Breast epithelium (tissue), 4 donors: ENCODE results near the gene COMMD7. TPM values are rescaled to one million over a fixed set of nuclear protein-coding genes. Genes with fewer than 3 reads are reported as not detected.

ENCODE experiments used
- DNase-seq, 2 donors: peaks; one replicate each; pipeline ENCODE4 v3.0.0-alpha.2; 2019; ENCODE audit warnings: low spot score in 2 of 2
- H3K27ac ChIP-seq, 2 donors: fragments of 200-600 bp; sonication (generic) in 1 of 2; one replicate each; pipeline ENCODE4 v1.5.1; 2016 to 2019; ENCODE audit warnings: mild to moderate bottlenecking in 1 of 2
- H3K27me3 ChIP-seq, 2 donors: fragments of 200-600 bp; sonication (generic) in 1 of 2; one replicate each; pipeline versions ENCODE4 v1.5.1 to v1.6.0; 2017 to 2019; ENCODE audit warnings: control low read depth in 1 of 2, mild to moderate bottlenecking in 1 of 2
- H3K36me3 ChIP-seq: fragments of 200-600 bp; one replicate; pipeline ENCODE4 v1.5.1; 2019
- H3K4me1 ChIP-seq, 2 donors: fragments of 200-600 bp; sonication (generic); one replicate each; pipeline ENCODE4 v1.5.1; 2016 to 2019; ENCODE audit warnings: control low read depth in 1 of 2
- H3K4me3 ChIP-seq, 3 donors: fragments of 200-600 bp; sonication (generic); 1 replicate in 2 of 3; 2 replicates in 1 of 3; pipeline ENCODE4 v1.5.1; 2016 to 2019; ENCODE audit warnings: mild to moderate bottlenecking in 3 of 3, moderate library complexity in 2 of 3
- H3K9me3 ChIP-seq, 2 donors: fragments of 200-600 bp; sonication (generic) in 1 of 2; one replicate each; pipeline ENCODE4 v1.5.1; 2016 to 2019; ENCODE audit warnings: control low read depth in 1 of 2
- CTCF ChIP-seq, 3 donors: fragments of 450-650 bp; IDR thresholded peaks; one replicate each; pipeline ENCODE4 v1.5.1; 2016 to 2017; ENCODE audit warnings: antibody characterized with exemption in 3 of 3, mild to moderate bottlenecking in 3 of 3, moderate library complexity in 3 of 3
- POLR2A ChIP-seq: fragments of 450-650 bp; IDR thresholded peaks from one replicate; pipeline ENCODE4 v1.6.1; 2016; ENCODE audit warnings: antibody characterized with exemption, mild to moderate bottlenecking, moderate library complexity
- POLR2AphosphoS5 ChIP-seq, 3 donors: sonication (generic); formaldehyde crosslinking; IDR thresholded peaks; one replicate each; pipeline ENCODE4 v1.6.1; 2017; ENCODE audit warnings: antibody characterized with exemption in 3 of 3
- intact Hi-C: fragments of 100-400 bp; cut with DNase I; formaldehyde crosslinking; loops from one replicate; pipeline ENCODE4 v1.15.1; 2023; ENCODE audit warnings: low total_unique reads
- total RNA-seq, 3 donors: library from RNA; depleted of rRNA; stranded (reverse); fragments of >200 nt; gene quantifications; one replicate each; pipeline ENCODE4 v1.1.0, GENCODE V29; 2016

The COMMD7 gene
- total RNA-seq, 3 donors from 2014 or later, result 22.7 to 30.9 (median 24.3) TPM

GRCh38 chr20:32682508-32682987 is 60.7 kb downstream of the COMMD7 start:
- DNase-seq, result no peak
- intact Hi-C loops, result no loop called here
- H3K9me3 ChIP-seq, result no peaks in the 10 kb centered on the region
- H3K36me3 ChIP-seq, result no peaks in the 10 kb centered on the region
- H3K4me1 ChIP-seq, result peaks cover 0 to 9% of the 10 kb centered on the region in 2 donors
- H3K27ac ChIP-seq, result no peak overlapping the region
- no peak for TF ChIP-seq POLR2AphosphoS5 (IDR thresholded peaks at IDR 0.05)
- no peak for TF ChIP-seq CTCF (IDR thresholded peaks at IDR 0.05)
- no peak for TF ChIP-seq POLR2A
- no peak overlapping the region for H3K4me3 ChIP-seq
- no peaks in the 10 kb centered on the region for H3K27me3 ChIP-seq

- peak in 1 of 2 donors; percentile 56 for DNase-seq
These were observed 61.8 kb downstream of the COMMD7 start for GRCh38 chr20:32681175-32682084.

GRCh38 chr20:32680544-32681174 is 62.6 kb downstream of the COMMD7 start:
- no peak for DNase-seq
- Histone ChIP-seq H3K4me3 (no peak overlapping the region), H3K4me1 (peaks cover 0 to 9% of the 10 kb centered on the region in 2 donors), H3K9me3 (no peaks in the 10 kb centered on the region), H3K27ac (peak overlapping the region; percentile 10 to 48), H3K27me3 (no peaks in the 10 kb centered on the region), H3K36me3 (no peaks in the 10 kb centered on the region)
- intact Hi-C loops, result no loop called here
- TF ChIP-seq POLR2A, result no peak
- TF ChIP-seq CTCF (IDR thresholded peaks at IDR 0.05), result no peak
- no peak for TF ChIP-seq POLR2AphosphoS5 (IDR thresholded peaks at IDR 0.05)

More at GRCh38 chr20:32681175-32682084, 61.8 kb downstream of the COMMD7 start:
- H3K9me3 ChIP-seq, result no peaks in the 10 kb centered on the region
- H3K27me3 ChIP-seq, result no peaks in the 10 kb centered on the region
- H3K4me1 ChIP-seq, result peaks cover 0 to 9% of the 10 kb centered on the region in 2 donors
- peak overlapping the region in 1 of 3 donors; percentile 15 for H3K4me3 ChIP-seq
- intact Hi-C loops, result no loop called here
- H3K27ac ChIP-seq, result peak overlapping the region; percentile 10 to 48
- TF ChIP-seq CTCF (IDR thresholded peaks at IDR 0.05), result no peak
- no peak for TF ChIP-seq POLR2A
- no peak for TF ChIP-seq POLR2AphosphoS5 (IDR thresholded peaks at IDR 0.05)
- no peaks in the 10 kb centered on the region for H3K36me3 ChIP-seq

GRCh38 chr20:32678948-32679347 is 64.3 kb downstream of the COMMD7 start:
- H3K9me3 ChIP-seq, result no peaks in the 10 kb centered on the region
- H3K27ac ChIP-seq, result no peak overlapping the region
- DNase-seq, result peak; percentile 55 to 69
- no peaks in the 10 kb centered on the region for H3K36me3 ChIP-seq
- TF ChIP-seq CTCF (IDR thresholded peaks at IDR 0.05), result no peak
- no peak for TF ChIP-seq POLR2A
- no peak for TF ChIP-seq POLR2AphosphoS5 (IDR thresholded peaks at IDR 0.05)
- H3K27me3 ChIP-seq, result no peaks in the 10 kb centered on the region
- intact Hi-C loops, result no loop called here
- no peak overlapping the region for H3K4me3 ChIP-seq
- H3K4me1 ChIP-seq, result peaks cover 0 to 9% of the 10 kb centered on the region in 2 donors
